ENCODE data around the gene MEIS1. TPM values are rescaled to one million over a fixed set of nuclear protein-coding genes. Genes with fewer than 3 reads are reported as not detected.

Gene MEIS1
- polyA plus RNA-seq, 1 donor (not counting 4 experiments of a cell fraction or from before 2014, with no cell fraction given) = 3.1 TPM

DNA sequence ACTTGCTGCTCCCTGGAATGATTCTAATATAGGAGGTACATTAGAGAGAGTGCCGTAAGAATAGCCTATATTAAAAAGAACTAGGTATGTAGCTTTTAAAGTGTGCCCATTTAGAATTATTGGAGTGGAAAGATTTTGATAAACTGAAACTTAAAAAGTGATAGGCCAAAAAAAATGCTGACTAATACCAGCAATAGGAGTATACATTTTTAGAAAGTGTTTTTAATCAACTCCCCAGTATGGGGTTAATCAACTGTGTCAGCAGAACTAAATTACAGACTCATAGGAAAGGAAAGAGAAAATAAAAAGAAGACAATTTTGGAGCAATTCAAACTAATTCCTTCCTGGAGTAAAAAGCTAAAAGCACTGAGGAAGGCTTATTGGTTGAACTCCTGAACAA, 13.3 kb upstream of the MEIS1 start:
- no peak for TF ChIP-seq EZH2 (IDR thresholded peaks at IDR 0.05; ENCODE audit: low read length)
- TF ChIP-seq, protein P1, sequence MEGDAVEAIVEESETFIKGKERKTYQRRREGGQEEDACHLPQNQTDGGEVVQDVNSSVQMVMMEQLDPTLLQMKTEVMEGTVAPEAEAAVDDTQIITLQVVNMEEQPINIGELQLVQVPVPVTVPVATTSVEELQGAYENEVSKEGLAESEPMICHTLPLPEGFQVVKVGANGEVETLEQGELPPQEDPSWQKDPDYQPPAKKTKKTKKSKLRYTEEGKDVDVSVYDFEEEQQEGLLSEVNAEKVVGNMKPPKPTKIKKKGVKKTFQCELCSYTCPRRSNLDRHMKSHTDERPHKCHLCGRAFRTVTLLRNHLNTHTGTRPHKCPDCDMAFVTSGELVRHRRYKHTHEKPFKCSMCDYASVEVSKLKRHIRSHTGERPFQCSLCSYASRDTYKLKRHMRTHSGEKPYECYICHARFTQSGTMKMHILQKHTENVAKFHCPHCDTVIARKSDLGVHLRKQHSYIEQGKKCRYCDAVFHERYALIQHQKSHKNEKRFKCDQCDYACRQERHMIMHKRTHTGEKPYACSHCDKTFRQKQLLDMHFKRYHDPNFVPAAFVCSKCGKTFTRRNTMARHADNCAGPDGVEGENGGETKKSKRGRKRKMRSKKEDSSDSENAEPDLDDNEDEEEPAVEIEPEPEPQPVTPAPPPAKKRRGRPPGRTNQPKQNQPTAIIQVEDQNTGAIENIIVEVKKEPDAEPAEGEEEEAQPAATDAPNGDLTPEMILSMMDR (optimal IDR thresholded peaks at IDR 0.05 in 1 of 3, IDR thresholded peaks at IDR 0.05 in 1 of 3, conservative IDR thresholded peaks at IDR 0.05 in 1 of 3; ENCODE audit: extremely low read depth in 1 of 3, insufficient read depth in 2 of 3, low read length in 3 of 3) = no peak
- H3K27me3 ChIP-seq (ENCODE audit: control insufficient read depth, extremely low read depth, insufficient read depth, low read length) = peaks cover 18% of the 10 kb centered on the region
- H2AFZ ChIP-seq (ENCODE audit: control insufficient read depth, low read length) = no peak overlapping the region
- DNase-seq (ENCODE audit: low read depth, low spot score) (no peak), FAIRE-seq (no peak)
- H3K36me3 ChIP-seq (ENCODE audit: control insufficient read depth in 2 of 2, extremely low read depth in 1 of 2, insufficient read depth in 2 of 2, low read length in 2 of 2) = no peaks in the 10 kb centered on the region
- H3K27ac ChIP-seq (ENCODE audit: control insufficient read depth, insufficient read depth, low read length) = no peak overlapping the region
- H3K4me3 ChIP-seq (ENCODE audit: control insufficient read depth in 2 of 3, extremely low read depth in 1 of 3, insufficient read depth in 2 of 3, low read depth in 1 of 3, low read length in 3 of 3) = no peak overlapping the region
- H4K20me1 ChIP-seq (ENCODE audit: control insufficient read depth, extremely low read depth, insufficient read depth, low read length) = no peaks in the 10 kb centered on the region
- peaks cover 5% of the 10 kb centered on the region for H3K4me1 ChIP-seq (ENCODE audit: control insufficient read depth, extremely low read depth, insufficient read depth, low read length)
- dilution Hi-C loops (cut with MboI; ENCODE audit: extremely low pct_ligation_motif_present, low sequenced_read_pairs) = no loop called here
- no peak overlapping the region for H3K9ac ChIP-seq (ENCODE audit: control insufficient read depth, extremely low read depth, insufficient read depth, low read length)
- H3K9me3 ChIP-seq (ENCODE audit: control insufficient read depth, low read depth, low read length) = no peaks in the 10 kb centered on the region
- H3K4me2 ChIP-seq (ENCODE audit: control insufficient read depth, extremely low read depth, insufficient read depth, low read depth, low read length) = no peak overlapping the region
- no peaks in the 10 kb centered on the region for H3K9me1 ChIP-seq (ENCODE audit: control insufficient read depth, extremely low read depth, insufficient read depth, low read length)
- H3K79me2 ChIP-seq (ENCODE audit: control insufficient read depth, insufficient read depth, low read length) = no peaks in the 10 kb centered on the region

DNA sequence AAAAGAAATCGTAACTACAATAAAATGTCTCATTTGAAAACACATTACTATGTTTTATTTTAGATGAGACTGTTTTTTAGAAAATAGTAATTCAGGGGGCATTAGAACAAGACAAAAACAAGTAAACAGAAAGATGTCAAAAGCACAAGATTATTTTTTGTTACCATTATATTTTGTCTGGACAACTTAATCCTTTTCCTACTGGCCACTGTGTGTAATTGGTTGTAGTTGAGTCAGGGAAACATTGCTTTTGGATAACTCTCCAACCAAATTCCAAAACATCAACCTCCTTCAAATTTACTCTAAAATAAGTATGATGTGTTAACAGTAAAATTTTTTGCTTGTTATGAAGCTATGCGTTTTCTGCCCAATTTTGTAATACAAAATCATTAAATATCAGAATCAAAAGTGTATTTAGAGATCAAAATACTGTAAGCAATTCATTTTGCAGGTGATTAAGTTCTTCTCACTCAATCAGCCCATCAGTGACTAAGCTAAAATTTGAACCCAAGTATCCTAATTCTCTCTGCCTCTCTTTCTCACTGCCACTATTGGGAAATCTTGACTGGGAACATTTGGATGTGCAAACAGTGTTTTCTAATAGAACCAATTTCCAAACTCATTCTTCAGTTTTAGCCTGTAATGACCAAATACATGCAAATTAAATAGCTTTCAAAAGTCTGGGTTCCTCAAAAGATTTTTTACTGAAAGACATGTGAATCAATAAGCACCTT, 11.4 kb upstream of the MEIS1 start:
- Histone ChIP-seq H3K4me1 (ENCODE audit: control insufficient read depth, extremely low read depth, insufficient read depth, low read length) (peaks cover 5% of the 10 kb centered on the region), H3K79me2 (ENCODE audit: control insufficient read depth, insufficient read depth, low read length) (no peaks in the 10 kb centered on the region), H3K27ac (ENCODE audit: control insufficient read depth, insufficient read depth, low read length) (no peak overlapping the region), H3K36me3 (ENCODE audit: control insufficient read depth in 2 of 2, extremely low read depth in 1 of 2, insufficient read depth in 2 of 2, low read length in 2 of 2) (no peaks in the 10 kb centered on the region), H4K20me1 (ENCODE audit: control insufficient read depth, extremely low read depth, insufficient read depth, low read length) (no peaks in the 10 kb centered on the region), H3K9me3 (ENCODE audit: control insufficient read depth, low read depth, low read length) (no peaks in the 10 kb centered on the region), H3K9ac (ENCODE audit: control insufficient read depth, extremely low read depth, insufficient read depth, low read length) (no peak overlapping the region), H3K4me3 (ENCODE audit: control insufficient read depth in 2 of 3, extremely low read depth in 1 of 3, insufficient read depth in 2 of 3, low read depth in 1 of 3, low read length in 3 of 3) (no peak overlapping the region), H3K27me3 (ENCODE audit: control insufficient read depth, extremely low read depth, insufficient read depth, low read length) (peaks cover 23% of the 10 kb centered on the region), H2AFZ (ENCODE audit: control insufficient read depth, low read length) (no peak overlapping the region), H3K9me1 (ENCODE audit: control insufficient read depth, extremely low read depth, insufficient read depth, low read length) (no peaks in the 10 kb centered on the region), H3K4me2 (ENCODE audit: control insufficient read depth, extremely low read depth, insufficient read depth, low read depth, low read length) (no peak overlapping the region)
- TF ChIP-seq, protein P1 (optimal IDR thresholded peaks at IDR 0.05 in 1 of 3, IDR thresholded peaks at IDR 0.05 in 1 of 3, conservative IDR thresholded peaks at IDR 0.05 in 1 of 3; ENCODE audit: extremely low read depth in 1 of 3, insufficient read depth in 2 of 3, low read length in 3 of 3) = no peak
- no peak for TF ChIP-seq EZH2 (IDR thresholded peaks at IDR 0.05; ENCODE audit: low read length)
- DNase-seq (ENCODE audit: low read depth, low spot score) (no peak), FAIRE-seq (no peak)
- dilution Hi-C loops (cut with MboI; ENCODE audit: extremely low pct_ligation_motif_present, low sequenced_read_pairs) = no loop called here

Data from keratinocyte (primary cell).